Measurements from ENCODE around the gene BRD9. TPM values are rescaled to one million over a fixed set of nuclear protein-coding genes. Genes with fewer than 3 reads are reported as not detected.

Gene BRD9
- total RNA-seq, 1 donor: 35.8 TPM

GRCh38 chr5:858726-859125 lies 33.9 kb downstream of the BRD9 start:
- no peak overlapping the region for H3K4me2 ChIP-seq (ENCODE audit: insufficient read depth, low read length)
- no peaks in the 10 kb centered on the region for H3K79me2 ChIP-seq (ENCODE audit: insufficient read depth, low read length)
- H3K36me3 ChIP-seq (ENCODE audit: insufficient read depth, low read length): peaks cover 12% of the 10 kb centered on the region
- H2AFZ ChIP-seq (ENCODE audit: low read length): no peak overlapping the region
- H3K9me3 ChIP-seq (ENCODE audit: low read depth, low read length): no peaks in the 10 kb centered on the region
- H3K4me3 ChIP-seq (ENCODE audit: insufficient read depth, low read length): no peak overlapping the region
- TF ChIP-seq CTCF (IDR thresholded peaks at IDR 0.05; ENCODE audit: extremely low read depth, low read depth, low read length): no peak
- DNase-seq (ENCODE audit: insufficient read length, low spot score, missing footprints): peak; percentile 60
- no peaks in the 10 kb centered on the region for H3K27me3 ChIP-seq (ENCODE audit: insufficient read depth, low read length)
- no peaks in the 10 kb centered on the region for H3K4me1 ChIP-seq (ENCODE audit: insufficient read depth, low read length)
- peaks cover 5% of the 10 kb centered on the region for H4K20me1 ChIP-seq (ENCODE audit: insufficient read depth, low read length)
- no peak overlapping the region for H3K27ac ChIP-seq (ENCODE audit: low read depth, low read length)

- peak; percentile 60 for DNase-seq (ENCODE audit: insufficient read length, low spot score, missing footprints)
- no peaks in the 10 kb centered on the region for H3K36me3 ChIP-seq (ENCODE audit: insufficient read depth, low read length)
- H3K4me3 ChIP-seq (ENCODE audit: insufficient read depth, low read length): no peak overlapping the region
- H3K4me2 ChIP-seq (ENCODE audit: insufficient read depth, low read length): no peak overlapping the region
- H4K20me1 ChIP-seq (ENCODE audit: insufficient read depth, low read length): no peaks in the 10 kb centered on the region
- H3K4me1 ChIP-seq (ENCODE audit: insufficient read depth, low read length): no peaks in the 10 kb centered on the region
- TF ChIP-seq CTCF (IDR thresholded peaks at IDR 0.05; ENCODE audit: extremely low read depth, low read depth, low read length): no peak
- no peaks in the 10 kb centered on the region for H3K79me2 ChIP-seq (ENCODE audit: insufficient read depth, low read length)
- H3K9me3 ChIP-seq (ENCODE audit: low read depth, low read length): no peaks in the 10 kb centered on the region
- H3K27ac ChIP-seq (ENCODE audit: low read depth, low read length): no peak overlapping the region
- no peaks in the 10 kb centered on the region for H3K27me3 ChIP-seq (ENCODE audit: insufficient read depth, low read length)
- H2AFZ ChIP-seq (ENCODE audit: low read length): no peak overlapping the region
Observed at GRCh38 chr5:856531-857425, 35.8 kb downstream of the BRD9 start.

- Histone ChIP-seq H3K27me3 (ENCODE audit: insufficient read depth, low read length) (peaks cover 2% of the 10 kb centered on the region), H3K36me3 (ENCODE audit: insufficient read depth, low read length) (no peaks in the 10 kb centered on the region), H3K4me2 (ENCODE audit: insufficient read depth, low read length) (no peak overlapping the region), H2AFZ (ENCODE audit: low read length) (no peak overlapping the region), H3K4me3 (ENCODE audit: insufficient read depth, low read length) (no peak overlapping the region), H3K9me3 (ENCODE audit: low read depth, low read length) (no peaks in the 10 kb centered on the region), H3K4me1 (ENCODE audit: insufficient read depth, low read length) (no peaks in the 10 kb centered on the region), H3K79me2 (ENCODE audit: insufficient read depth, low read length) (no peaks in the 10 kb centered on the region), H3K27ac (ENCODE audit: low read depth, low read length) (no peak overlapping the region), H4K20me1 (ENCODE audit: insufficient read depth, low read length) (no peaks in the 10 kb centered on the region)
- peak; percentile 66 for DNase-seq (ENCODE audit: insufficient read length, low spot score, missing footprints)
- no peak for TF ChIP-seq CTCF (IDR thresholded peaks at IDR 0.05; ENCODE audit: extremely low read depth, low read depth, low read length)
Observed at GRCh38 chr5:855771-856530, 36.6 kb downstream of the BRD9 start.
